GM19463 (cell line): ENCODE results near the gene ZFPL1.

ENCODE experiments used
- ATAC-seq: cut with Tn5 transposase; IDR thresholded peaks from one replicate; pipeline ENCODE4 v1.9.1; 2021; ENCODE audit warnings: mild to moderate bottlenecking, moderate library complexity; ENCODE audit not compliant: unreplicated experiment

Gene ZFPL1

DNA sequence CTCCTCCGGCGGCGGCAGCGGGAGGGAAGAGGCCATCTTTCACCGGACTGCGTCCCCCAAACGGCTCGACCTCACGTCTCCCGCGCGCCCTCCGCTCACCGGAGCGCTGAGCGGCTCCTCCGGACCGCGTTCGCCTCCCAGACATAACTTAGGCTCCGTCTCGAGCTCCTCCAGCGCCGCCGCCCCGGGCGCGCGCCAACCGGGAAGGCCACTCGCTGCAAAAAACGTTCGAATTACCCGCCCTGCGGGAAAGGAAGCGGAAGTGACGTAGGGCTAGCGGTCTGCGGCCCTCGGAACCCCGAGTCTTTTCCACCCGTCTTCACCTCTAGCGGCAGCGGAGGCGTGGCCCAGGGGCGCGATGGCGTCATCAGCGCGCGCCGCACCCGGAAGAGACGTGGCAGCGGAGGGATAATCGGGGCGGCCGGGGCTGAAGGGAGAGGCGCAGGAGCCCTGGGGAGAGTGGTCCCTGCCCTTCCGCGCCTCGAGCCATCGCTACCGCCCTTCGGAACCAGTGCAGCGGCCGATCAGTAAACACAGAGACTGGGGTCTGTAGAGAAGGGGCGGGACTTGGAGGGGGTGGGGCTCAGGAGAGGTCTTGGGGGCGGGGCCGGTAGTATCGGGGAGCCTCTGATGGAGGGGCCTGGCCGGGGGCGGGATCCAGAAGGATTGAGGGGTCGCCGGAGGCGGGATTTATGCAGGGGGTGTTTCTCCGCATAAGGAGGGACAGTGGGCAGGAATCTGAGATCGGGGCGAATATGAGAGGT lies at the start of gene ZFPL1, which contains the start of gene CDCA5:
ZFPL1 (plus strand) TSS at position 389 of the 764 bp plus-strand sequence. CDS start 477 bp downstream, outside the sequence.
CDCA5 (minus strand) TSS at position 207 of the 764 bp plus-strand sequence; CDS start at position 145, 62 bp downstream.
- peak; percentile 78 for ATAC-seq

DNA sequence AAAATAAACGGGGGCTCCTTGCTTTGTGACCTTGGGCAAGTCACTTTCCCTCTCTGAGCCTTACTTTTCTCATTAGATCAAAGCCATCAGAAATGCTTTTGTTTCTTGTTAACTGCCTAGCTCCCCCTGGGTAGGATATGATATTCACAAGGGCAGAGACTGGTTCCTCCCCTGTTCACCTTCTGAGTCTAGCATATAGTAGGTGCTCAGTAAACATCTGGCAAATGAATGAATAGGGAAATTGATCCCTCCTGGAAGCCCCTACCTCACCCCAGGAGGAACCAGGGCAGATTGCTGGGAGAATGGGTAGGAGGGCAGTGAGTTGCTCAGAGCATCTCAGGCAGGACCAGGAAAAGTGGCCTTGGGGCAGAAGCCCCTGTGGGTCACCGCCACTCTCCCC lies 49.6 kb upstream of the ZFPL1 start:
- ATAC-seq = no peak

DNA sequence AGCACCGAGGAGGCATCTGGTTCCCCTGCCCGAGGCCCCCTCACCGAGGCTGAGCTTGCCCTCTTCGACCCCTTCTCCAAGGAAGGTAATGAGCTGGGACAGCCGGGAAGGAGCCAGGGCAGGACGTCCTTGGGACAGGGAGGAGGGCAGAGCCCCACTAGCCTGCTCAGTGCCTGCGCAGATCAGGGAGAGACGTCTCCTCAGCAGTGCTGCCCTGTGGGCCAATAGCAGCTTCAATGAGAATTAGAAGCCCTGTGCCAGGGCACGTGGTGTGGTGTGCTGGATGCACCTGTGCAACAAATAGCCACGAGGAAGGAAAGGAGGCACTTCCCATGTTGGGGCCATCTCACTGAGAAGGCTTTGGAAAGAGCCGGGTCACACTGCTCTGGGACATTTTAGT lies 48.4 kb upstream of the ZFPL1 start:
- no peak for ATAC-seq

GRCh38 chr11:65036931-65037330 lies 47.1 kb upstream of the ZFPL1 start:
- no peak for ATAC-seq

DNA sequence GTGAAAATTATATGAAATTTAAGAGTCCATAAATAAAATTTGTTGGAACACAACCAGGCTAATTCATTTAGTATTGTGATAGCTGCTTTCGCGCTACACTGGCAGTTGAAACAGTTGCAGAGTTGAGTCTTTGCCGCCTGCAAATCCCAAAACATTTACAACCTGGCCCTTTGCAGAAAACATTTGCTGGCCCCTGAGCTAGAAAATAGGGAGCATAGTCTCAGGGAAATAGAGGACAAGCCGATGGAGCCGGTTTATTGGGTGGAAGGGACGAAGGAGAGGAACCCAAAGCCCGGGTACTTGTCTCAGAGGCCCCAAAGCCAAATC lies 43.5 kb upstream of the ZFPL1 start:
- no peak for ATAC-seq

GRCh38 chr11:65040847-65041622 lies 43.0 kb upstream of the ZFPL1 start, which contains the start of gene SAC3D1:
Gene SAC3D1 (plus strand): TSS chr11:65041210. CDS start chr11:65041293, 83 bp downstream.
- peak; percentile 91 for ATAC-seq

- ATAC-seq = no peak
These were observed 41.1 kb upstream of the ZFPL1 start for GRCh38 chr11:65042891-65043290.

GRCh38 chr11:65043881-65044501 lies 40.0 kb upstream of the ZFPL1 start:
- no peak for ATAC-seq

GRCh38 chr11:65045061-65045460 lies 39.0 kb upstream of the ZFPL1 start:
- ATAC-seq = no peak

DNA sequence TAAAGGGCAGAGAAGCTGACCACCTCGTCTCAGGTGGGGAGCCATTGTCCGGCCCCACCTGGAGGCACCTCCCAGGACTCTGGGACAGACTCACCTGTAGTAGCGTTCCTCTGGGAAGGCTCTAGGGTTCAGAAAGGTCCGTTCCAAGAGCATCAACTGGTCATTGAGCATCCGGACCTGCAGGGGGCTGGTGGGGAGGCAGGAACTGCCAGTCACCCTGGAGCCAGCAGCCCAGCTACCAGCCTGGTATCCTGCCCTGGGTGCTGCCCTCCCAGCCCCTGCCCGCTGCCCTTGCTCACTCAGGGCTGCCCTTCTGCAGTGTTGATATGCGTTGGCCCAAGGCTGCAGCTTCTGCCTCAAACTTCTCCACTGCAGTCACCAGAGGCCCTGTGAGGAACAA lies 38.3 kb upstream of the ZFPL1 start:
- no peak for ATAC-seq

- no peak for ATAC-seq
These were observed 36.2 kb upstream of the ZFPL1 start for GRCh38 chr11:65047581-65048422.

DNA sequence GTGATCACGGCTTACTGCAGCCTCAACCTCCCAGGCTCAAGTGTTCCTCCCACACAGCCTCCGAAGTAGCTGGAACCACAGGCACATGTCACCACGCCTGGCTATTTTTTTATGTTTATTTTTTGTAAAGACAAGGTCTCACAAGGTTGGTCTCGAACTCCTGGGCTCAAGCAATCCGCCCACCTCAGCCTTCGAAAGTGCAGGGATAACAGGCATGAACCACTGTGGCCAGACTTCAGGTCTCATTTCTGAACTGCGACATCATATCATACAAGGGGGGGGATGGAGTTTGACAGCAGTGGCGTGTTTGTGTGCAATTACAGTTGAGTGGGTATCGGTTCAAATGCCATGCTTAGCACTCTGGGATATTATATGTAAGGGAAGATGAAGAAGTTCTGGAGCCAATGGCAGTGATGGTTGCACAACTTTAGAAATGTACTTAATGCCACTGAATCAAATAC lies 32.6 kb upstream of the ZFPL1 start:
- ATAC-seq = no peak

GRCh38 chr11:65053827-65054508 lies 30.1 kb upstream of the ZFPL1 start:
- no peak for ATAC-seq

DNA sequence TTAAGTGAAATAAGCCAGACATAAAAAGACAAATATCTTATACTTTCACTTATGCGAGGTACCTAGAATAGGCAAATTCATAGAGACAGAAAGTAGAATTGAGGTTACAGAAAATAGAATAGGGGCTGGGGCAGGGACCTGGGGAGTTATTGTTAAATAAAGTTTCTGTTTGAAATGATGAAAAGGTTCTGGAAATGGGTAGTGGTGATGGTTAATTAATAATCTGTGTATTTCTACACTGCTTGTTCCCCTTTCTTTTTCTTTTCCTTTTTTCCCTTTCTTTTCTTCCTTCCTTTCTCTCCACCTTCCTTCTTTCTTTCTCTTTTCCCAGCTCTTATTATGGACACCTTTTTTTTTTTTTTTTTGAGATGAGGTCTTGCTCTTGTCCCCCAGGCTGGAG lies 28.5 kb upstream of the ZFPL1 start:
- ATAC-seq = no peak

- ATAC-seq = no peak
These were observed 27.0 kb upstream of the ZFPL1 start for GRCh38 chr11:65056999-65057398.

DNA sequence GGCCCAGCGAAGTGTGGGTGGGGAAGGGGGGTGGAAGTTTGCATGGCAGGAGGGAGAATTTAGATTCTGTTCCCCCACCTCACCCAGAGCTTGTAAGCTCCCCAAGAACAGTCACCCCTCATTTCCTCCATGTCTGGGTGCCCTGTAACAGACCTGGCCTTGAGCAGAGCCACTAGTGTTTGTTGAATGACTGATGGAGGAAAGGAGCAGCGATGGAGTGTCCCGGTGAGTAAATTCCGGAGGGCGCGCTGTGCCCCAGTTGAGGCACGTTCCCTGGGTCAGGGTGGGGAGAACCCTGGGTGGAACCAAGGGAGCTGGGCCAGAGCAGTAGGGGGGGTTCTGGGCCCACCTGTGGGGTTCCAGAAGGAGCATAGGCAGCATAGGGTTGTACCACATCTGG lies 26.5 kb upstream of the ZFPL1 start:
- ATAC-seq = no peak

DNA sequence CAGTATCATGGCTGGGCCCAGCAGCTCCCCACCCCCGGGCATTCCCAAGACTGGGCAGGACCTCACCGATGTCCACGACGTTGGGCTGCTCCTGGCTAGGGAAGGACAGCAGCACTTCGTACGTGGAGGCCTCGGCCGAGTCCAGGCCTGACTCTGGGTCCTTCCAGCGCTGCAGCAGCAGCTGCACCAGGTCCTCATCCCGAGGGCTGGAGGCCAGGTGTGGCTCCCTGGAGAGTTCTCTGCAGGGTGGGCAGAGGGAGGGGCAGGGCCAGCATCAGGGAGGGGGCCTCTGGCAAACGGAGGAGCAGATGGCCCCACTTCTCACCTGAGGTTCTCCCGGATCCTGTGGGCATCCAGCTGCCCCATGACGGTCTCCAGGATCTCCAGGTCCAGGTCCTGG lies 26.0 kb upstream of the ZFPL1 start:
- ATAC-seq = no peak

GRCh38 chr11:65058419-65059054 lies 25.5 kb upstream of the ZFPL1 start, which contains the start of gene NAALADL1:
Gene NAALADL1 (minus strand): TSS chr11:65058553. CDS start chr11:65058521, 32 bp downstream.
- ATAC-seq = no peak

DNA sequence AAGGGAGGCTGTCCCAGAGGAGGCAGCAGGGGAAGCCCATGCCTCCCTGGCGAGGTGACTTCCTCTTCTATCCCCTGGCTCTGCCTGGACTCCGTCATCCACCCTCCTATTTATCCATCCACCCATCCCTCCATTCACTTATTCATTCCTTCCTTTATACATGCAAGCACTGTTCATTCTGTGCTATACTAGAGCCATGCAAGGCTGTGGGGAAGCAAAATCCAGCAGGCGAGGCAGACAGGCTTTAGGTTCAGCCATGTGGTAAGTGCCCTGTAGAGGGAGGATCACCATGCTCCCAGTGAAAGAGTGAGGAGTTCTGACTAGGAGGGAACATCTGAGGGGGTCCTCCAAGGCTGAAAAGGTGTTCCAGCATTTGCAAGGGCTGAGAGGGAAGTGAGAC lies 24.5 kb upstream of the ZFPL1 start:
- no peak for ATAC-seq
